GM21786 (cell line): Measurements from ENCODE around the gene UPP2.

Experiments
- ATAC-seq: cut with Tn5 transposase; IDR thresholded peaks from one replicate; pipeline ENCODE4 v1.9.1; 2021; ENCODE audit not compliant: unreplicated experiment

UPP2 gene

GRCh38 chr2:158103411-158104012, 1.8 kb downstream of the UPP2 start:
- no peak for ATAC-seq

DNA sequence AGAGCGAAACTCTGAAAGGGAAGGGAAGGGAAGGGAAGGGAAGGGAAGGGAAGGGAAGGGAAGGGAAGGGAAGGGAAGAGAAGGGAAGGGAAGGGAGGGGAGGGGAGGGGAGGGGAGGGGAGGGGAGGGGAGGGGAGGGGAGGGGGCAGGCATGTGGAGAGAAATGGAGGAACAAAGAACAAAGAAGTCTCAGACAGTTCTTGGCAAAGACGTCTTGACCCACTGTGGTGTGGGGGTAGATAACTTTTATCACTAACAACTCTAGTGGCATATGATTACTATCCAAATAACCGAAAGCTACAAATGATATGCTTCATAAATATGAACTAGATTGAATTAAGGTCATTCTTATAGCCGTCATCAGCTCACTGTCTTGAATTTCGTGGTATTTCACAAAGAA, 3.2 kb downstream of the UPP2 start:
- ATAC-seq = no peak

GRCh38 chr2:158112992-158113391, 11.3 kb downstream of the UPP2 start:
- ATAC-seq = no peak

- ATAC-seq = no peak
Measured at GRCh38 chr2:158113741-158114295, 12.1 kb downstream of the UPP2 start.

- no peak for ATAC-seq
Measured at GRCh38 chr2:158114516-158114915, 12.8 kb downstream of the UPP2 start.

GRCh38 chr2:158115202-158115767, 13.6 kb downstream of the UPP2 start:
- no peak for ATAC-seq

- no peak for ATAC-seq
Measured at GRCh38 chr2:158116936-158117335, 15.3 kb downstream of the UPP2 start.

DNA sequence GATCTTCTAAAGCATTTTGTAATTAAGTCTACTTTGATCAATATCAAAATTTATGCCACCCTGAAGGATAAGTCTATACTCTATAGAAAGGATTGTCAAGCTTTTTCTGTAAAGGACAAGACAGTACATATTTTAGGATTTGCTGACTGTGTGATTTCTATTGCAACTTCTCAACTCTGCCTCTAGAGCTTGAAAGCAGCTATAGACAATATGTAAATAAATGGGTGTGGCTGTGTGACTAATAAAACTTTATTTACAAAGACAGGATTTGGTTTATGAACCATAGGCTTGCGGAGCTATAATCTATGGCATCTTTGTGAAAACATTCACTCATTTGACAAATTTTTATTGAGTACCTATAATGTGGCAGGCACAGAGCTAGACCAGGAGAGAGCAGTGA, 18.4 kb downstream of the UPP2 start:
- no peak for ATAC-seq

GRCh38 chr2:158120664-158121641, 19.3 kb downstream of the UPP2 start:
- ATAC-seq = no peak

DNA sequence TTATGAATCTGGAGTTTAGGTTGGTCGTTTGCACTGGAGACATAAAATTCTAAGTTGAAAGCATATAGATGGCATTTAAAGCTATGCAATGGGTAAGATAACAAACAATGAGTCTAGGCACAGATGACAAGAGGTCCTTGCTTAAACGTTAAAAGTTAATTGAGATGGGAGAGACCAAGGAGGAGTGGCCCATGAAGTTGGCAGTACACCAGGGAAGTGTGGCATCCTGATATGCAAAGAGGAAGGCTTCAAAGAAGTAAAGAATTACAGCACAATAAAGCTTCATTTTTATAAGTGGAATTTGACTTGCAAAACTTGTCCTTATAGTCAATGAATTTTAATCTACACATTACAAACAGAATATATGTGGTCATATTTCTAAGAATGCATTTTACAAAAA, 23.2 kb downstream of the UPP2 start:
- no peak for ATAC-seq

DNA sequence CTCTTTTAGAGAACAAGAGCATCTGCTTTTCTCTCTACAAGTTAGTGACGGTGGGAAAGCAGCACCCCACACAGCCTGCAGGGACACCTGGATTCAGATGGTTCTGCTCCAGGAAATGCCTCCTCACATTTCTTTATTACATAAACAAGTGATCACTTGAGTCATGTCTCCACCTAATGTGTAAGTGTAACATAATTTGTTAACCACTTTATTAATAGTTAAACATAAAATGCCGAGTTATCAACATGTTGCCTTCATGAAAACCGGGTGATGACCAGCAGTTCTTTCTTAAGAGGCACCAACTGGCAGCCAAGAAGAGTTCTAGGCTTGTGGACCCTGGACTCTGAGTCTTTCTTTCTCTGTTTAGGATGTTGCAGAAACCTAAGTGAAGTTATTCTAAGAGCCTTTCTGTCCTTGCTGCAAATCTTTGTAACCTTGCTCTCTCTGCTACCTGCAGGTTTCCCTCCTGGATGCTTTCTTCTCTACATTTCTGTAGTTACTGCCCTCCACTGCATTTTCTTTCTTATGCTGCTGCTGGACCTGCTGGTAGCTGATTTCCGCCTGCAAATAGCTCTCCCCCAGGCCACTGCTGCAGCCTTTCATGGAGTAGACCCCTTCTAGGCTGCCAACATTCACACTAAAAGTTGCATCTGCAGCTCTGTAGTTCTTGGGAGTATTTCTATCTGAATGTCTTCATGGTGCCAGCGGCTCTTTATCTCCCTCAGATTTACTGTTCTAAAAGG, 24.3 kb downstream of the UPP2 start:
- ATAC-seq = no peak

DNA sequence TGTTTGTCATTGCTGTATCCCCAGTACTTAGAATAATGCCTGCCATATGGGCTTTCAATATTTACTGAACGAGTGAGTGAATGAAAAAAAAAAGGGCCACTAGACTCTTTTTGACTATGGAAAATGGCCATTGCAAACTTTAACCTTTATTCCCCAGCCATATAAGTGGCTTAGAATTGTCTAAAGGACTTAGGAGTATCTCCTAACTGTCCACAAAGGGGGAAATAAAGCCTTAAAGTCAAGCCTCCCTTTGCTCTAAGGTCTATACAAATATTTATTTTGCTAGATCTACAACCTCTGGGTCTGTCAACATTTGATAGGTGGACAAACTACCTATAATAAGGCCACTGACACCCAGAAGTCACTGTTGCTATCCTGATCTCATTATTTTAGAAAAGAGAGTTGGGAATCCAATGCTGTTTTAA, 25.7 kb downstream of the UPP2 start:
- ATAC-seq = no peak

DNA sequence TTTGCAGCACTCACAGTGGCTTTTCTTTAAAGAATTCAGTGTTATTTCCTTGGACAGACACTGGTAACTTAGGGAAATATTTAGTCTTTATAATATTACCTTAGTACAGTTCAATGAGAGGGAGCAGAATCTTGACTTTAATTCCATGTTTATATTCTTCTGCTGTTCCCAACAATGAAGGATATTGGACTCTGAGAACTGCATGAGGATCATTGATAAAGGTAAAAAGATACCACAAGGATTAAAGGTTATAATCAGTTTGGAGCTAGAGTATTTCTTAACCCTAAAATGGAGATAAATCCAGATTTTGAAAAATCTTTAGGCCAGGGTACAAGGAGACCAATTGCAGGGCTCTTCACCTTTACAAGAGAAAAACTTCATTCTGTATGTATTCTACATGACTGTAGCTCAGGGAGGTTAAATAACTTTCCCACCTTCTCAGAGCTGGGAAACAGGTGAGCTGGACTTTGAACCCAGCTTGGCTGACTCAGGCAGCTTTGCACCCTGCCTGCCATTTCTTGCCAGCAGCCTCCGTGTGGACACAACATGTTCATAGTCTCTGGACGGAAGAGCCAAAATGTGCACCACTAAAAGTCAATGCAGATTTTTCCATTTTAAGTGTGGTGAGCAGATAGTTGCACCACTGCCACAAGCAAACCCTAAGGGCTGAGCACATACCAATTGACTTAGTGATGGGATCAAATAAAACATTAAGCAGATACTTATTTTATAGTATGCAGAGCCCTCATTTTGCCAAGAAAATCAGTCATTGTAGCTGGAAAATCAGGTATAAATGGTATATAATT, 26.7 kb downstream of the UPP2 start:
- ATAC-seq = no peak

GRCh38 chr2:158129037-158129436, 27.4 kb downstream of the UPP2 start:
- ATAC-seq = no peak

GRCh38 chr2:158130832-158131473, 29.3 kb downstream of the UPP2 start:
- no peak for ATAC-seq

GRCh38 chr2:158131483-158131912, 29.8 kb downstream of the UPP2 start:
- ATAC-seq = no peak

DNA sequence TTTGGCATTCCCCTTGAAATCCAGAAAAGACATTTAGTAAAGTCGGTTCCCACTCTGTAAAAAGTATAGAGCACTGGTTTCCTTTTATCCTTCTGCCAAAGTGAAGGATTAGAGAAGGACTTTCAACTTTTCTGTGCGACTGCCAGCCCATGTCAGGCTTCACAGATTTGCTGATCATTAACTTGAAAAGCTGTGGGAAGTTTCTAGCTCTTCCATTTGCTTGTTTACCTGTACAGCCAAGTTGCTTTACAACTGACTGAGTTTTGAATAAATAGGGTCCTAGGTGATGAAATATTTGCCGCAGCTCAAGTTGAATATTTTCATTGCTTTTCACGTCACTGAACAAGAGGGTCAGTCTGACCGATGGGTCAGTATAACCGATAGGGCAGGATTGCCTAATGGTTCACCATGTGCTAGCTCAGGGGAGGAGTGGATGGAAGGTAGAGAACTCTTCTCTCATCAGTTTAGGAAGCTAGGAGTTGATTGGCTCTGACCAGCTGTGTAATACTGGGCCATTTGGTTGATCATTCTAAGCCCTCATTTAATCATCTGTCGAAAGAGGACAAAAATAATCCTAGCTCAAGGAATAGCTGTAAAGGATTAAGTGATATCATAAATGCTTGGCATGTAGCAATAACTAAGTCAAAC, 30.4 kb downstream of the UPP2 start:
- ATAC-seq = no peak

- ATAC-seq = no peak
Measured at GRCh38 chr2:158134055-158134454, 32.4 kb downstream of the UPP2 start.

GRCh38 chr2:158134655-158135054, 33.0 kb downstream of the UPP2 start:
- no peak for ATAC-seq
